Mesendoderm (in vitro differentiated cells): Measurements from ENCODE around the gene PECR. TPM values are rescaled to one million over a fixed set of nuclear protein-coding genes. Genes with fewer than 3 reads are reported as not detected.

Source experiments
- DNase-seq: peaks from one replicate; pipeline ENCODE4 v3.0.0; 2013
- H2AK5ac ChIP-seq: 2 replicates; pipeline ENCODE4 v1.6.1; 2013; ENCODE audit warnings: low read length, inconsistent platforms
- H2BK120ac ChIP-seq: 2 replicates; pipeline ENCODE4 v1.6.1; 2013; ENCODE audit warnings: low read depth, mild to moderate bottlenecking, low read length, moderate library complexity, mixed read lengths
- H2BK15ac ChIP-seq: replicated peaks from 2 replicates; pipeline ENCODE4 v1.6.1; 2013; ENCODE audit warnings: low read depth, mild to moderate bottlenecking, moderate library complexity
- H2BK5ac ChIP-seq: 2 replicates; pipeline ENCODE4 v1.6.1; 2013; ENCODE audit warnings: low read length, inconsistent platforms
- H3K18ac ChIP-seq: 2 replicates; pipeline ENCODE4 v1.6.1; 2013; ENCODE audit warnings: mild to moderate bottlenecking, low read length, mixed read lengths
- H3K23ac ChIP-seq: one replicate; pipeline ENCODE4 v1.6.1; 2013; ENCODE audit warnings: low read length
- H3K27ac ChIP-seq: 2 replicates; pipeline ENCODE4 v1.5.1; 2013; ENCODE audit warnings: low read depth, mild to moderate bottlenecking, inconsistent platforms, low read length, moderate library complexity
- H3K27me3 ChIP-seq: 2 replicates; pipeline ENCODE4 v1.6.1; 2013; ENCODE audit warnings: low read length, control low read depth, mild to moderate bottlenecking, inconsistent platforms; ENCODE audit not compliant: insufficient read depth, poor library complexity
- H3K36me3 ChIP-seq: 2 replicates; pipeline ENCODE4 v1.6.1; 2013; ENCODE audit warnings: low read length, inconsistent platforms; ENCODE audit not compliant: control insufficient read depth, insufficient read depth
- H3K4ac ChIP-seq: one replicate; pipeline ENCODE4 v1.6.1; 2013; ENCODE audit warnings: low read depth, mild to moderate bottlenecking, low read length, moderate library complexity
- H3K4me1 ChIP-seq: 2 replicates; pipeline ENCODE4 v1.6.1; 2013; ENCODE audit warnings: low read depth, low read length, inconsistent platforms; ENCODE audit not compliant: control insufficient read depth
- H3K4me2 ChIP-seq: 2 replicates; pipeline ENCODE4 v1.6.1; 2013; ENCODE audit warnings: low read length
- H3K4me3 ChIP-seq: 2 replicates; pipeline ENCODE4 v1.5.1; 2013; ENCODE audit warnings: mild to moderate bottlenecking, low read length
- H3K56ac ChIP-seq: one replicate; pipeline ENCODE4 v1.6.1; 2013; ENCODE audit warnings: low read length
- H3K79me1 ChIP-seq: 2 replicates; pipeline ENCODE4 v1.6.1; 2013; ENCODE audit warnings: low read length, inconsistent platforms
- H3K79me2 ChIP-seq: 2 replicates; pipeline ENCODE4 v1.6.1; 2013; ENCODE audit warnings: mild to moderate bottlenecking, low read length; ENCODE audit not compliant: control insufficient read depth, insufficient read depth
- H3K9ac ChIP-seq: 2 replicates; pipeline ENCODE4 v1.6.1; 2013; ENCODE audit warnings: low read length, inconsistent platforms
- H4K5ac ChIP-seq: one replicate; pipeline ENCODE4 v1.6.1; 2013; ENCODE audit warnings: low read length
- H4K8ac ChIP-seq: one replicate; pipeline ENCODE4 v1.6.1; 2013; ENCODE audit warnings: low read depth, mild to moderate bottlenecking, control low read depth, low read length, moderate library complexity
- WGBS: extraction: QIAGEN DNeasy Blood & Tissue Kit; methylation state at CpG from one replicate; pipeline ENCODE4 v1.1.7; 2013; ENCODE audit warnings: low lambda C conversion rate, missing lambda C conversion rate; ENCODE audit not compliant: insufficient coverage; ENCODE audit errors: extremely low coverage; 5-methylcytosine and 5-hydroxymethylcytosine counted together
- polyA plus RNA-seq, 2 experiments: library from polyadenylated mRNA; stranded (reverse); fragments of 200-250 nt; gene quantifications; one replicate each; pipeline ENCODE4 v1.2.3, GENCODE V29; 2013

PECR gene
- polyA plus RNA-seq (2013, experiment 1 of 2), result 4.9 TPM
- polyA plus RNA-seq (2013, experiment 2 of 2), result 5.8 TPM

DNA sequence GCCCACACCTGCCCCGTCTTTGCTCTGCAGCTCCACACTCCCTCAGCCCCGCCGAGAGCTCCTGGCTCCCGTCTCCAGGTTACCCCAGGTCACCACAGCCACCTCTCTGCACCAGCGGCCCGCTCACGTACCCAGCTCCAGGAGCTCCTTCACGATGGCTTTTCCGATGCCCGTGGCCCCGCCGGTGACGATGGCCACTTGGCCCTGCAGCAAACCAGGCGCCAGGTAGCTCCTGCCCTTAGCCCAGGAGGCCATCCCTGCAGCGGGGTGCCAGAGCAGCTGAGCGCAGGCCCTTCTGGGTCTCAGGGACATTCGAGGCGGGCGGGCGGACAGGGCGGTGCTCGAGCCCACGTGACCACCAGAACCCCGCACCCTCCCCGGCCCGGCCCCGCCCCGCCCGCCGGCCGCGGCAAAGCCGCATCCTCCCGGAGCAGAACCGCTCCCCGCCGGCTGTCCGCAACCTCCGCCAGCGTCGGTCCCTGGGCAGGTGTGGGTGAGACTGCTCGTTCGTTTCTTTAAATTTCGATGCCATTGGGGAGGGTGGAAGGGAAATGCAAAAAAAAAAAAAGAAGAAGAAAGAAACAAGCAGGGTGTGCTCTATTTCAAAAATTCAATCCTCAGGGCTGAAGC lies at the start of gene PECR, which contains the start of gene TMEM169:
TSS of gene PECR (minus strand) at position 323 of the 630 bp plus-strand sequence. CDS start at position 255, 68 bp downstream.
TSS of gene TMEM169 (plus strand) at position 433 of the 630 bp plus-strand sequence. CDS start 14,045 bp downstream, outside the sequence.
- H3K23ac ChIP-seq, result peak within 1 kb of the TSS; percentile 99
- H3K27me3 ChIP-seq, result no peaks in the 10 kb centered on the region
- H3K18ac ChIP-seq, result peak within 1 kb of the TSS; percentile 52
- peak; percentile 90 for DNase-seq
- no peak within 1 kb of the TSS for H4K5ac ChIP-seq
- no peak within 1 kb of the TSS for H2BK120ac ChIP-seq
- WGBS, result no CpG with 5 or more reads among the region's 44 CpGs
- H2AK5ac ChIP-seq, result no peak within 1 kb of the TSS
- H3K27ac ChIP-seq, result no peak within 1 kb of the TSS
- H2BK15ac ChIP-seq, result no peak within 1 kb of the TSS
- H3K56ac ChIP-seq, result peak within 1 kb of the TSS; percentile 98
- peak within 1 kb of the TSS; percentile 91 for H3K4me3 ChIP-seq
- peaks cover 1% of the 10 kb centered on the region for H3K79me1 ChIP-seq
- peaks cover 11% of the 10 kb centered on the region for H3K4me1 ChIP-seq
- peak within 1 kb of the TSS; percentile 59 for H2BK5ac ChIP-seq
- no peaks in the 10 kb centered on the region for H3K36me3 ChIP-seq
- peak within 1 kb of the TSS; percentile 98 for H3K4me2 ChIP-seq
- peak within 1 kb of the TSS; percentile 95 for H3K9ac ChIP-seq
- no peaks in the 10 kb centered on the region for H3K79me2 ChIP-seq
- H4K8ac ChIP-seq, result no peak within 1 kb of the TSS
- peak within 1 kb of the TSS; percentile 65 for H3K4ac ChIP-seq

- H3K79me1 ChIP-seq, result peaks cover 17% of the 10 kb centered on the region
- no CpG with 5 or more reads among the region's 6 CpGs for WGBS
- peaks cover 21% of the 10 kb centered on the region for H3K36me3 ChIP-seq
- DNase-seq, result no peak
- H3K27ac ChIP-seq, result no peak overlapping the region
- no peak overlapping the region for H3K4me3 ChIP-seq
- H2BK15ac ChIP-seq, result no peak overlapping the region
- H3K79me2 ChIP-seq, result peaks cover 9% of the 10 kb centered on the region
- no peak overlapping the region for H2BK120ac ChIP-seq
- no peaks in the 10 kb centered on the region for H3K27me3 ChIP-seq
- H3K23ac ChIP-seq, result no peak overlapping the region
- H3K4me2 ChIP-seq, result no peak overlapping the region
- H3K18ac ChIP-seq, result no peak overlapping the region
- no peak overlapping the region for H2AK5ac ChIP-seq
- no peak overlapping the region for H3K9ac ChIP-seq
- H3K4me1 ChIP-seq, result no peaks in the 10 kb centered on the region
- H4K8ac ChIP-seq, result no peak overlapping the region
- H3K56ac ChIP-seq, result no peak overlapping the region
- H4K5ac ChIP-seq, result no peak overlapping the region
- H2BK5ac ChIP-seq, result no peak overlapping the region
- no peak overlapping the region for H3K4ac ChIP-seq
Observed at GRCh38 chr2:216130346-216130971, 48.9 kb upstream of the PECR start.

- DNase-seq, result no peak
- H3K36me3 ChIP-seq, result peaks cover 15% of the 10 kb centered on the region
- no peak overlapping the region for H3K23ac ChIP-seq
- no peak overlapping the region for H2BK15ac ChIP-seq
- H3K18ac ChIP-seq, result no peak overlapping the region
- H3K9ac ChIP-seq, result no peak overlapping the region
- no peak overlapping the region for H4K8ac ChIP-seq
- H2AK5ac ChIP-seq, result no peak overlapping the region
- H3K27me3 ChIP-seq, result no peaks in the 10 kb centered on the region
- H3K4ac ChIP-seq, result no peak overlapping the region
- H2BK120ac ChIP-seq, result no peak overlapping the region
- no peaks in the 10 kb centered on the region for H3K4me1 ChIP-seq
- peaks cover 14% of the 10 kb centered on the region for H3K79me2 ChIP-seq
- H3K27ac ChIP-seq, result no peak overlapping the region
- no peak overlapping the region for H3K56ac ChIP-seq
- no peak overlapping the region for H2BK5ac ChIP-seq
- H3K4me2 ChIP-seq, result no peak overlapping the region
- peaks cover 15% of the 10 kb centered on the region for H3K79me1 ChIP-seq
- WGBS, result no CpG with 5 or more reads among the region's 5 CpGs
- no peak overlapping the region for H4K5ac ChIP-seq
- no peak overlapping the region for H3K4me3 ChIP-seq
Observed at GRCh38 chr2:216126943-216127342, 45.3 kb upstream of the PECR start.

DNA sequence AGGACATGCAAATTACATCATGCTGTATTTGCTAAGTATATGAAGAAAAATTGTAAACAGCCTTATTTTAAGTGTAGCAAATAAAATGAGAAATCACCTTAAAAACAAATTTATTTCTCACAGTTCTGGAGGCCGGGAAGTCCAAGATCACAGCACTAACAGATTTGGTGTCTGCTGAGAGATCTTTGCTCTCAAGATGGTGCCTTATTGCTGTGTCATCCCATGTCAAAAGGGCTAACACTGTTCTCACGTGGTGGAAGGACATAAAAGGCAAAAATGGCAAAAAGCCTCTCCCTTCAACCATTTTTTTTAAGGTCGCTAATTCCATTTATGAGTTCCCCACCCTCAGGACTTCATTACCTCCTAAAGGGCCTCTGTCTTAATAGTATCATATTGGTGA lies 39.6 kb upstream of the PECR start:
- Histone ChIP-seq H4K5ac (no peak overlapping the region), H3K79me2 (peaks cover 33% of the 10 kb centered on the region), H3K18ac (no peak overlapping the region), H4K8ac (no peak overlapping the region), H3K4me1 (no peaks in the 10 kb centered on the region), H2AK5ac (no peak overlapping the region), H3K36me3 (peaks cover 21% of the 10 kb centered on the region), H3K79me1 (peaks cover 20% of the 10 kb centered on the region), H3K9ac (no peak overlapping the region), H2BK15ac (no peak overlapping the region), H3K4ac (no peak overlapping the region), H3K27me3 (no peaks in the 10 kb centered on the region), H2BK120ac (no peak overlapping the region), H3K27ac (no peak overlapping the region), H3K4me2 (no peak overlapping the region), H3K56ac (no peak overlapping the region), H3K4me3 (no peak overlapping the region), H2BK5ac (no peak overlapping the region), H3K23ac (no peak overlapping the region)
- no peak for DNase-seq
- no CpG with 5 or more reads among the region's 3 CpGs for WGBS

- Histone ChIP-seq H3K27ac (no peak overlapping the region), H3K9ac (no peak overlapping the region), H3K36me3 (peaks cover 23% of the 10 kb centered on the region), H3K23ac (no peak overlapping the region), H3K18ac (no peak overlapping the region), H3K56ac (no peak overlapping the region), H3K4me3 (no peak overlapping the region), H3K4ac (no peak overlapping the region), H2AK5ac (no peak overlapping the region), H3K4me1 (peaks cover 4% of the 10 kb centered on the region), H4K5ac (no peak overlapping the region), H2BK5ac (no peak overlapping the region), H4K8ac (no peak overlapping the region), H2BK15ac (no peak overlapping the region), H3K79me1 (peaks cover 22% of the 10 kb centered on the region), H3K4me2 (no peak overlapping the region), H3K27me3 (no peaks in the 10 kb centered on the region), H3K79me2 (peaks cover 37% of the 10 kb centered on the region), H2BK120ac (no peak overlapping the region)
- DNase-seq, result no peak
- no CpG with 5 or more reads among the region's 3 CpGs for WGBS
Observed at GRCh38 chr2:216119986-216120385, 38.4 kb upstream of the PECR start.
